ENCODE results near the gene RNF114. TPM values are rescaled to one million over a fixed set of nuclear protein-coding genes. Genes with fewer than 3 reads are reported as not detected.

Gene RNF114
- total and polyA plus RNA-seq, 2 donors from 2014 or later: 70.7 to 89.2 TPM

- H3K4me3 ChIP-seq (ENCODE audit: low read length in 3 of 3): no peak overlapping the region
- H3K27me3 ChIP-seq (ENCODE audit: control insufficient read depth, insufficient read depth, low read length): no peaks in the 10 kb centered on the region
- no peaks in the 10 kb centered on the region for H3K9me3 ChIP-seq (ENCODE audit: control insufficient read depth in 2 of 3, insufficient read depth in 1 of 3, low read length in 3 of 3)
- TF ChIP-seq CTCF (IDR thresholded peaks at IDR 0.05; ENCODE audit: borderline replicate concordance, extremely low read depth, insufficient read depth): peak; percentile 98
- FAIRE-seq: no peak
- peak; percentile 57 to 88 (median 78) for DNase-seq
- no peak overlapping the region for H3K9ac ChIP-seq (ENCODE audit: low read length in 3 of 3)
- H3K27ac ChIP-seq (ENCODE audit: low read depth in 2 of 2, low read length in 2 of 2): no peak overlapping the region
- no peaks in the 10 kb centered on the region for H3K36me3 ChIP-seq (ENCODE audit: control insufficient read depth in 2 of 3, insufficient read depth in 3 of 3, low read length in 3 of 3)
- peaks cover 0 to 7% (median 0%) of the 10 kb centered on the region in 3 donors for H3K4me1 ChIP-seq (ENCODE audit: control insufficient read depth in 2 of 3, insufficient read depth in 2 of 3, low read depth in 1 of 3, low read length in 3 of 3)
- intact Hi-C loops (cut with DNase I): no loop called here
Observed at GRCh38 chr20:49979030-49979832, 43.0 kb downstream of the RNF114 start.

DNA sequence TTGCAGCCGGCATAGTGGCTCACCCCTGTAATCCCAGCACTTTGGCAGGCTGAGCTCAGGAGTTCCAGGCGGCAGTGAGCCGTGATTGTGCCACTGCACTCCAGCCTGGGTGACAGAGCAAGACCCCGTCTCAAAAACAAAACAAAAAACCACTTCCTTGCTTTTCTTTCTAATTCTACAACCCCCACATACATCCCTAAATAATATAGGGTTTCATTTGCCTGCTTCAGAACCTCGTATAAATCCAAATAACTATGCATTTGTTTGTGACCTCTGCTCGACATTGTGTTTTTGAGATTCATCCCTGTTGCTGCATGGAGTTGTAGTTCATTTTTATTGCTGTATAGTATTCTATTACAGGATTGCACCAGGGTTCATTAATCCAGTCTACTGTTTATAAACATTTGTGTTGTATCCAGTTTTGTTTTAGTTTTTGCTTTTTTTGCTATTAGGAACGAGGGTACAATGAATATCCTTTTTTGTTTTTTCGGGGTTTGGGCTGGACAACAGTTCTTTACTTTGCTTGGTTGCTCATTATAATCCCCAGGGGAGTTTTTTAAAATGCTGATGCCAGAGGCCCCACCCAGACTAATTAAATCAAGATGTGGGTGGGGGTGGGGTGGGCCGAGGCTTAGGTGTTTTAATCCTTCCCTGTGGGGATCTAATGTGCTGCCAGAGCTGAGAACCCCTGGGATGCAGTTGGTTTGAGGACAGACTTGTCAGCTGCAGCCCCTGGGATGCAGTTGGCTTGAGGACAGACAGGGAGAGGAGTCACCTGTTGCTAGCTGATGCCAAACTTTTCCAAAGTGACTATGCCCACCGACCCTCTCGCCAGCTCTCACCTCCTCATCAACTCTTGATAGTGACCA is 44.2 kb downstream of the RNF114 start:
- H3K4me3 ChIP-seq (ENCODE audit: low read length in 3 of 3): no peak overlapping the region
- FAIRE-seq (no peak), DNase-seq (peak in 1 of 5 donors; percentile 42)
- no peaks in the 10 kb centered on the region for H3K27me3 ChIP-seq (ENCODE audit: control insufficient read depth, insufficient read depth, low read length)
- no peak for TF ChIP-seq CTCF (IDR thresholded peaks at IDR 0.05; ENCODE audit: borderline replicate concordance, extremely low read depth, insufficient read depth)
- H3K4me1 ChIP-seq (ENCODE audit: control insufficient read depth in 2 of 3, insufficient read depth in 2 of 3, low read depth in 1 of 3, low read length in 3 of 3): peaks cover 0 to 7% (median 0%) of the 10 kb centered on the region in 3 donors
- intact Hi-C loops (cut with DNase I): loop anchor here (5.0 kb wide), 1 partner anchor 87 kb away; no protein-coding TSS in a partner anchor
- H3K36me3 ChIP-seq (ENCODE audit: control insufficient read depth in 2 of 3, insufficient read depth in 3 of 3, low read length in 3 of 3): no peaks in the 10 kb centered on the region
- H3K9me3 ChIP-seq (ENCODE audit: control insufficient read depth in 2 of 3, insufficient read depth in 1 of 3, low read length in 3 of 3): no peaks in the 10 kb centered on the region
- H3K27ac ChIP-seq (ENCODE audit: low read depth in 2 of 2, low read length in 2 of 2): no peak overlapping the region
- no peak overlapping the region for H3K9ac ChIP-seq (ENCODE audit: low read length in 3 of 3)

GRCh38 chr20:49981218-49982071 is 45.2 kb downstream of the RNF114 start:
- FAIRE-seq: no peak
- peak in 1 of 5 donors; percentile 66 for DNase-seq
- Histone ChIP-seq H3K9me3 (ENCODE audit: control insufficient read depth in 2 of 3, insufficient read depth in 1 of 3, low read length in 3 of 3) (no peaks in the 10 kb centered on the region), H3K9ac (ENCODE audit: low read length in 3 of 3) (no peak overlapping the region), H3K27ac (ENCODE audit: low read depth in 2 of 2, low read length in 2 of 2) (peak overlapping the region in 1 of 2 donors; percentile 1), H3K4me3 (ENCODE audit: low read length in 3 of 3) (no peak overlapping the region), H3K27me3 (ENCODE audit: control insufficient read depth, insufficient read depth, low read length) (no peaks in the 10 kb centered on the region), H3K4me1 (ENCODE audit: control insufficient read depth in 2 of 3, insufficient read depth in 2 of 3, low read depth in 1 of 3, low read length in 3 of 3) (peaks cover 0 to 7% (median 0%) of the 10 kb centered on the region in 3 donors), H3K36me3 (ENCODE audit: control insufficient read depth in 2 of 3, insufficient read depth in 3 of 3, low read length in 3 of 3) (no peaks in the 10 kb centered on the region)
- TF ChIP-seq CTCF (IDR thresholded peaks at IDR 0.05; ENCODE audit: borderline replicate concordance, extremely low read depth, insufficient read depth): no peak
- intact Hi-C loops (cut with DNase I): loop anchor here (5.0 kb wide), 1 partner anchor 86 kb away; no protein-coding TSS in a partner anchor
